ENCODE measurements around the gene IL16. TPM values are rescaled to one million over a fixed set of nuclear protein-coding genes. Genes with fewer than 3 reads are reported as not detected.

Gene IL16
- total RNA-seq, 1 donor from 2014 or later: 34.6 TPM

GRCh38 chr15:81280696-81281455 lies 84.2 kb downstream of the IL16 start:
- peaks cover 21% of the 10 kb centered on the region for H3K36me3 ChIP-seq
- no peak for ATAC-seq
- no peaks in the 10 kb centered on the region for H3K9me3 ChIP-seq
- no peak overlapping the region for H3K27ac ChIP-seq
- H3K4me1 ChIP-seq: peaks cover 22% of the 10 kb centered on the region
- DNase-seq: no peak
- H3K4me3 ChIP-seq: no peak overlapping the region
- intact Hi-C loops (cut with DNase I): no loop called here
- no peak for TF ChIP-seq CTCF (IDR thresholded peaks at IDR 0.05)
- H3K27me3 ChIP-seq (ENCODE audit: low read depth): no peaks in the 10 kb centered on the region

GRCh38 chr15:81281456-81281735 lies 84.7 kb downstream of the IL16 start:
- no peaks in the 10 kb centered on the region for H3K27me3 ChIP-seq (ENCODE audit: low read depth)
- ATAC-seq: no peak
- no peak for TF ChIP-seq CTCF (IDR thresholded peaks at IDR 0.05)
- intact Hi-C loops (cut with DNase I): no loop called here
- H3K36me3 ChIP-seq: peaks cover 26% of the 10 kb centered on the region
- H3K27ac ChIP-seq: no peak overlapping the region
- peaks cover 18% of the 10 kb centered on the region for H3K4me1 ChIP-seq
- no peaks in the 10 kb centered on the region for H3K9me3 ChIP-seq
- no peak overlapping the region for H3K4me3 ChIP-seq
- no peak for DNase-seq

GRCh38 chr15:81281766-81282605 lies 85.3 kb downstream of the IL16 start:
- DNase-seq (no peak), ATAC-seq (no peak)
- Histone ChIP-seq H3K4me1 (peaks cover 18% of the 10 kb centered on the region), H3K9me3 (no peaks in the 10 kb centered on the region), H3K27me3 (ENCODE audit: low read depth) (no peaks in the 10 kb centered on the region), H3K4me3 (no peak overlapping the region), H3K36me3 (peaks cover 32% of the 10 kb centered on the region), H3K27ac (no peak overlapping the region)
- intact Hi-C loops (cut with DNase I): no loop called here
- no peak for TF ChIP-seq CTCF (IDR thresholded peaks at IDR 0.05)

- Histone ChIP-seq H3K27ac (no peak overlapping the region), H3K4me1 (peaks cover 18% of the 10 kb centered on the region), H3K36me3 (peaks cover 37% of the 10 kb centered on the region), H3K27me3 (ENCODE audit: low read depth) (no peaks in the 10 kb centered on the region), H3K9me3 (no peaks in the 10 kb centered on the region), H3K4me3 (no peak overlapping the region)
- TF ChIP-seq CTCF (IDR thresholded peaks at IDR 0.05): no peak
- intact Hi-C loops (cut with DNase I): no loop called here
- ATAC-seq (no peak), DNase-seq (no peak)
These were observed 85.9 kb downstream of the IL16 start for GRCh38 chr15:81282606-81282895.

GRCh38 chr15:81282911-81283310 lies 86.2 kb downstream of the IL16 start:
- TF ChIP-seq CTCF (IDR thresholded peaks at IDR 0.05): no peak
- peaks cover 41% of the 10 kb centered on the region for H3K36me3 ChIP-seq
- H3K27ac ChIP-seq: no peak overlapping the region
- intact Hi-C loops (cut with DNase I): no loop called here
- H3K27me3 ChIP-seq (ENCODE audit: low read depth): no peaks in the 10 kb centered on the region
- ATAC-seq (no peak), DNase-seq (no peak)
- H3K4me3 ChIP-seq: no peak overlapping the region
- H3K4me1 ChIP-seq: peaks cover 18% of the 10 kb centered on the region
- H3K9me3 ChIP-seq: no peaks in the 10 kb centered on the region

Measured in lower lobe of right lung (tissue), 2 donors.